MM.1S (cell line): ENCODE results near the gene CDK5RAP2.

Experiments
- DNase-seq: peaks from one replicate; pipeline ENCODE4 v3.0.0-alpha.2; 2015
- H2AFZ ChIP-seq: fragments of 300-600 bp; sonication (generic); 2 replicates; pipeline ENCODE4 v1.6.0; 2016; ENCODE audit warnings: antibody characterized with exemption, low read length
- H3F3A ChIP-seq: fragments of 300-600 bp; sonication (generic); 2 replicates; pipeline ENCODE4 v1.6.1; 2016; ENCODE audit warnings: mild to moderate bottlenecking, antibody characterized with exemption, low read length, moderate library complexity, mixed read lengths; ENCODE audit not compliant: insufficient read depth
- H3K27ac ChIP-seq: fragments of 300-600 bp; sonication (generic); 2 replicates; pipeline ENCODE4 v1.5.1; 2016; ENCODE audit warnings: mild to moderate bottlenecking, low read length
- H3K27me3 ChIP-seq: fragments of 300-600 bp; sonication (generic); replicated peaks from 2 replicates; pipeline ENCODE4 v1.6.0; 2016; ENCODE audit warnings: low read length; ENCODE audit not compliant: insufficient read depth
- H3K36me3 ChIP-seq: fragments of 300-600 bp; sonication (generic); replicated peaks from 2 replicates; pipeline ENCODE4 v1.6.1; 2016; ENCODE audit warnings: mild to moderate bottlenecking, low read length, mixed read lengths; ENCODE audit not compliant: insufficient read depth
- H3K4me1 ChIP-seq: fragments of 300-600 bp; sonication (generic); 2 replicates; pipeline ENCODE4 v1.6.1; 2016; ENCODE audit warnings: low read length, mixed read lengths
- H3K4me2 ChIP-seq: fragments of 300-600 bp; sonication (generic); 2 replicates; pipeline ENCODE4 v1.6.0; 2016; ENCODE audit warnings: low read depth, low read length
- H3K4me3 ChIP-seq: fragments of 300-600 bp; sonication (generic); 2 replicates; pipeline ENCODE4 v1.5.1; 2016; ENCODE audit warnings: low read length, mixed read lengths
- H3K79me2 ChIP-seq: fragments of 300-600 bp; sonication (generic); 2 replicates; pipeline ENCODE4 v1.6.1; 2016; ENCODE audit warnings: mixed run types, low read length, mixed read lengths
- H3K9ac ChIP-seq: fragments of 300-600 bp; sonication (generic); 2 replicates; pipeline ENCODE4 v1.6.1; 2016; ENCODE audit warnings: low read length, mixed read lengths
- H3K9me2 ChIP-seq: fragments of 300-600 bp; sonication (generic); replicated peaks from 2 replicates; pipeline ENCODE4 v1.6.1; 2016; ENCODE audit warnings: mild to moderate bottlenecking, low read length, mixed read lengths; ENCODE audit not compliant: insufficient read depth
- H3K9me3 ChIP-seq: fragments of 300-600 bp; sonication (generic); replicated peaks from 2 replicates; pipeline ENCODE4 v1.6.1; 2016; ENCODE audit warnings: mild to moderate bottlenecking, low read length, mixed read lengths; ENCODE audit not compliant: insufficient read depth
- H4K20me1 ChIP-seq: fragments of 300-600 bp; sonication (generic); 2 replicates; pipeline ENCODE4 v1.6.1; 2016; ENCODE audit warnings: mild to moderate bottlenecking, low read length, moderate library complexity, mixed read lengths; ENCODE audit not compliant: insufficient read depth
- EZH2 ChIP-seq: fragments of 300-600 bp; sonication (generic); optimal IDR thresholded peaks from 2 replicates; pipeline ENCODE3; 2017; ENCODE audit warnings: low read depth, mild to moderate bottlenecking, antibody characterized with exemption, low read length, mixed read lengths
- EZH2phosphoT487 ChIP-seq: fragments of 300-600 bp; sonication (generic); IDR thresholded peaks from 2 replicates; pipeline ENCODE4 v1.6.1; 2018; ENCODE audit warnings: antibody characterized with exemption, low read length
- TF ChIP-seq, protein P1 (sequence below): fragments of 300-600 bp; sonication (generic); IDR thresholded peaks from 2 replicates; pipeline ENCODE4 v1.5.1; 2016; ENCODE audit warnings: antibody characterized with exemption, low read length, mixed read lengths

The CDK5RAP2 gene

GRCh38 chr9:120439926-120440325 is 140.0 kb downstream of the CDK5RAP2 start:
- no peaks in the 10 kb centered on the region for H3K9me2 ChIP-seq
- no peak overlapping the region for H3K4me3 ChIP-seq
- no peaks in the 10 kb centered on the region for H3K4me1 ChIP-seq
- no peaks in the 10 kb centered on the region for H3K27me3 ChIP-seq
- no peak overlapping the region for H3K27ac ChIP-seq
- H3K79me2 ChIP-seq: no peaks in the 10 kb centered on the region
- TF ChIP-seq EZH2 (no peak), EZH2phosphoT487 (no peak)
- TF ChIP-seq, protein P1, sequence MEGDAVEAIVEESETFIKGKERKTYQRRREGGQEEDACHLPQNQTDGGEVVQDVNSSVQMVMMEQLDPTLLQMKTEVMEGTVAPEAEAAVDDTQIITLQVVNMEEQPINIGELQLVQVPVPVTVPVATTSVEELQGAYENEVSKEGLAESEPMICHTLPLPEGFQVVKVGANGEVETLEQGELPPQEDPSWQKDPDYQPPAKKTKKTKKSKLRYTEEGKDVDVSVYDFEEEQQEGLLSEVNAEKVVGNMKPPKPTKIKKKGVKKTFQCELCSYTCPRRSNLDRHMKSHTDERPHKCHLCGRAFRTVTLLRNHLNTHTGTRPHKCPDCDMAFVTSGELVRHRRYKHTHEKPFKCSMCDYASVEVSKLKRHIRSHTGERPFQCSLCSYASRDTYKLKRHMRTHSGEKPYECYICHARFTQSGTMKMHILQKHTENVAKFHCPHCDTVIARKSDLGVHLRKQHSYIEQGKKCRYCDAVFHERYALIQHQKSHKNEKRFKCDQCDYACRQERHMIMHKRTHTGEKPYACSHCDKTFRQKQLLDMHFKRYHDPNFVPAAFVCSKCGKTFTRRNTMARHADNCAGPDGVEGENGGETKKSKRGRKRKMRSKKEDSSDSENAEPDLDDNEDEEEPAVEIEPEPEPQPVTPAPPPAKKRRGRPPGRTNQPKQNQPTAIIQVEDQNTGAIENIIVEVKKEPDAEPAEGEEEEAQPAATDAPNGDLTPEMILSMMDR: no peak
- no peaks in the 10 kb centered on the region for H4K20me1 ChIP-seq
- no peak overlapping the region for H3K4me2 ChIP-seq
- H3F3A ChIP-seq: no peaks in the 10 kb centered on the region
- no peak overlapping the region for H3K9ac ChIP-seq
- no peak for DNase-seq
- peaks cover 22% of the 10 kb centered on the region for H3K36me3 ChIP-seq
- H2AFZ ChIP-seq: no peak overlapping the region
- no peaks in the 10 kb centered on the region for H3K9me3 ChIP-seq

GRCh38 chr9:120438836-120439546 is 141.0 kb downstream of the CDK5RAP2 start:
- TF ChIP-seq, protein P1: peak; percentile 41
- TF ChIP-seq EZH2phosphoT487: no peak
- no peaks in the 10 kb centered on the region for H4K20me1 ChIP-seq
- no peak overlapping the region for H3K9ac ChIP-seq
- no peaks in the 10 kb centered on the region for H3K4me1 ChIP-seq
- no peaks in the 10 kb centered on the region for H3K27me3 ChIP-seq
- no peaks in the 10 kb centered on the region for H3K9me3 ChIP-seq
- no peak overlapping the region for H3K4me3 ChIP-seq
- H3K36me3 ChIP-seq: peaks cover 19% of the 10 kb centered on the region; the same call in 1 of the 2 replicates
- no peak overlapping the region for H3K4me2 ChIP-seq
- H3F3A ChIP-seq: no peaks in the 10 kb centered on the region
- H3K27ac ChIP-seq: no peak overlapping the region
- H2AFZ ChIP-seq: no peak overlapping the region
- no peaks in the 10 kb centered on the region for H3K9me2 ChIP-seq
- DNase-seq: peak; percentile 10
- no peaks in the 10 kb centered on the region for H3K79me2 ChIP-seq

GRCh38 chr9:120438111-120438510 is 141.9 kb downstream of the CDK5RAP2 start:
- no peaks in the 10 kb centered on the region for H3K4me1 ChIP-seq
- no peak overlapping the region for H3K4me2 ChIP-seq
- no peaks in the 10 kb centered on the region for H3K79me2 ChIP-seq
- no peak overlapping the region for H3K27ac ChIP-seq
- no peaks in the 10 kb centered on the region for H4K20me1 ChIP-seq
- H3K9me2 ChIP-seq: no peaks in the 10 kb centered on the region
- no peaks in the 10 kb centered on the region for H3K27me3 ChIP-seq
- H3K9me3 ChIP-seq: no peaks in the 10 kb centered on the region
- no peak for DNase-seq
- TF ChIP-seq EZH2: no peak
- TF ChIP-seq EZH2phosphoT487: no peak
- TF ChIP-seq, protein P1: no peak
- H3K4me3 ChIP-seq: no peak overlapping the region
- peaks cover 18% of the 10 kb centered on the region; the same call in 1 of the 2 replicates for H3K36me3 ChIP-seq
- no peaks in the 10 kb centered on the region for H3F3A ChIP-seq
- H3K9ac ChIP-seq: no peak overlapping the region
- no peak overlapping the region for H2AFZ ChIP-seq
